ENCODE data around the gene SAP130.

DNA sequence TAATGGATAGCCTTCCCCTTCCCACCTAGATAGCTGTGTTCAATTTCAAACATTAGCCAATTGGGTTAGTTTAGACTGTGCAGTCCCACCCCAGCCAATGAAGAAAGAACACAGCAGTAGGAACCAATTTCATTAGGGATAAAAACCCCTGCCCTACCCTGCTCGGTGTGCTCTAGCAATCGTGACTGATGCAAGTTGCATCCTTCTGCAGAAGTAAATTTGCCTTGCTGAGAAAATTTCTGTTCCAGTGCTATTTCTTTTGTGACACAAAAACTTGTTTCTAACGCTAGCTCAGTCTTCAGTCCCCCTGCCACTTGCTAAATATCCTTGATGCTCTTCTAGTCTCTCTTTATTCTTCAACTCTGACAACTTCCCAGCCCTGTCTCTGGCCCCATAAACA lies 15.2 kb upstream of the SAP130 start:
- TF ChIP-seq, protein P1, sequence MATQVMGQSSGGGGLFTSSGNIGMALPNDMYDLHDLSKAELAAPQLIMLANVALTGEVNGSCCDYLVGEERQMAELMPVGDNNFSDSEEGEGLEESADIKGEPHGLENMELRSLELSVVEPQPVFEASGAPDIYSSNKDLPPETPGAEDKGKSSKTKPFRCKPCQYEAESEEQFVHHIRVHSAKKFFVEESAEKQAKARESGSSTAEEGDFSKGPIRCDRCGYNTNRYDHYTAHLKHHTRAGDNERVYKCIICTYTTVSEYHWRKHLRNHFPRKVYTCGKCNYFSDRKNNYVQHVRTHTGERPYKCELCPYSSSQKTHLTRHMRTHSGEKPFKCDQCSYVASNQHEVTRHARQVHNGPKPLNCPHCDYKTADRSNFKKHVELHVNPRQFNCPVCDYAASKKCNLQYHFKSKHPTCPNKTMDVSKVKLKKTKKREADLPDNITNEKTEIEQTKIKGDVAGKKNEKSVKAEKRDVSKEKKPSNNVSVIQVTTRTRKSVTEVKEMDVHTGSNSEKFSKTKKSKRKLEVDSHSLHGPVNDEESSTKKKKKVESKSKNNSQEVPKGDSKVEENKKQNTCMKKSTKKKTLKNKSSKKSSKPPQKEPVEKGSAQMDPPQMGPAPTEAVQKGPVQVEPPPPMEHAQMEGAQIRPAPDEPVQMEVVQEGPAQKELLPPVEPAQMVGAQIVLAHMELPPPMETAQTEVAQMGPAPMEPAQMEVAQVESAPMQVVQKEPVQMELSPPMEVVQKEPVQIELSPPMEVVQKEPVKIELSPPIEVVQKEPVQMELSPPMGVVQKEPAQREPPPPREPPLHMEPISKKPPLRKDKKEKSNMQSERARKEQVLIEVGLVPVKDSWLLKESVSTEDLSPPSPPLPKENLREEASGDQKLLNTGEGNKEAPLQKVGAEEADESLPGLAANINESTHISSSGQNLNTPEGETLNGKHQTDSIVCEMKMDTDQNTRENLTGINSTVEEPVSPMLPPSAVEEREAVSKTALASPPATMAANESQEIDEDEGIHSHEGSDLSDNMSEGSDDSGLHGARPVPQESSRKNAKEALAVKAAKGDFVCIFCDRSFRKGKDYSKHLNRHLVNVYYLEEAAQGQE (IDR thresholded peaks at IDR 0.05; ENCODE audit: low read depth, low read length) = no peak
- TF ChIP-seq EP300 (IDR thresholded peaks at IDR 0.05; ENCODE audit: borderline replicate concordance in 1 of 2, low read depth in 1 of 2, low read length in 1 of 2) (no peak), YY1 (IDR thresholded peaks at IDR 0.05; ENCODE audit: low read depth) (no peak)
- TF ChIP-seq, protein P2, sequence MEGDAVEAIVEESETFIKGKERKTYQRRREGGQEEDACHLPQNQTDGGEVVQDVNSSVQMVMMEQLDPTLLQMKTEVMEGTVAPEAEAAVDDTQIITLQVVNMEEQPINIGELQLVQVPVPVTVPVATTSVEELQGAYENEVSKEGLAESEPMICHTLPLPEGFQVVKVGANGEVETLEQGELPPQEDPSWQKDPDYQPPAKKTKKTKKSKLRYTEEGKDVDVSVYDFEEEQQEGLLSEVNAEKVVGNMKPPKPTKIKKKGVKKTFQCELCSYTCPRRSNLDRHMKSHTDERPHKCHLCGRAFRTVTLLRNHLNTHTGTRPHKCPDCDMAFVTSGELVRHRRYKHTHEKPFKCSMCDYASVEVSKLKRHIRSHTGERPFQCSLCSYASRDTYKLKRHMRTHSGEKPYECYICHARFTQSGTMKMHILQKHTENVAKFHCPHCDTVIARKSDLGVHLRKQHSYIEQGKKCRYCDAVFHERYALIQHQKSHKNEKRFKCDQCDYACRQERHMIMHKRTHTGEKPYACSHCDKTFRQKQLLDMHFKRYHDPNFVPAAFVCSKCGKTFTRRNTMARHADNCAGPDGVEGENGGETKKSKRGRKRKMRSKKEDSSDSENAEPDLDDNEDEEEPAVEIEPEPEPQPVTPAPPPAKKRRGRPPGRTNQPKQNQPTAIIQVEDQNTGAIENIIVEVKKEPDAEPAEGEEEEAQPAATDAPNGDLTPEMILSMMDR (IDR thresholded peaks at IDR 0.05) = no peak
